GM12875 (cell line): ENCODE results near the gene MEGF6.

Experiments
- H3K4me3 ChIP-seq: one replicate; pipeline ENCODE4 v1.5.1; 2011; ENCODE audit warnings: low read depth, low read length, control low read depth
- CTCF ChIP-seq: IDR thresholded peaks from 2 replicates; pipeline ENCODE4 v1.5.1; 2011; ENCODE audit warnings: low read depth, mild to moderate bottlenecking, control low read depth, inconsistent platforms, low read length, moderate library complexity, borderline replicate concordance; ENCODE audit not compliant: insufficient read depth

MEGF6 gene

GRCh38 chr1:3656450-3657095, 45.3 kb upstream of the MEGF6 start:
- peak overlapping the region; percentile 31 for H3K4me3 ChIP-seq
- TF ChIP-seq CTCF: no peak

- no peak for TF ChIP-seq CTCF
- no peak overlapping the region for H3K4me3 ChIP-seq
These were observed 43.4 kb upstream of the MEGF6 start for GRCh38 chr1:3654549-3655281.

- TF ChIP-seq CTCF: no peak
- peak overlapping the region; percentile 68 for H3K4me3 ChIP-seq
These were observed 41.9 kb upstream of the MEGF6 start for GRCh38 chr1:3653286-3653618.

- peak overlapping the region; percentile 68 for H3K4me3 ChIP-seq
- no peak for TF ChIP-seq CTCF
These were observed 41.4 kb upstream of the MEGF6 start for GRCh38 chr1:3652548-3653285.

- no peak for TF ChIP-seq CTCF
- H3K4me3 ChIP-seq: peak within 1 kb of the TSS; percentile 68
These were observed 40.7 kb upstream of the MEGF6 start, which contains the start of gene TP73 for GRCh38 chr1:3651930-3652547. Gene TP73 (plus strand): TSS chr1:3652516. CDS start chr1:3682366, 29,850 bp downstream.

GRCh38 chr1:3651026-3651929, 40.0 kb upstream of the MEGF6 start:
- no peak overlapping the region for H3K4me3 ChIP-seq
- no peak for TF ChIP-seq CTCF
